Mesothelial cell of epicardium (in vitro differentiated cells): ENCODE data around the gene PLA2G2E. TPM values are rescaled to one million over a fixed set of nuclear protein-coding genes. Genes with fewer than 3 reads are reported as not detected.

ENCODE experiments used
- DNase-seq, 2 experiments: peaks; one replicate each; pipeline ENCODE4 v3.0.0; 2021; ENCODE audit warnings: low spot score in 2 of 2; ENCODE audit not compliant: unreplicated experiment in 2 of 2
- H3K27ac Mint-ChIP-seq: 2 replicates; pipeline ENCODE4 v1.8.0; 2021; ENCODE audit warnings: mixed read lengths
- H3K27me3 Mint-ChIP-seq: 2 replicates; pipeline ENCODE4 v1.8.0; 2021; ENCODE audit warnings: low read depth, mixed read lengths
- H3K36me3 Mint-ChIP-seq: 2 replicates; pipeline ENCODE4 v1.8.0; 2021; ENCODE audit warnings: mixed read lengths
- H3K4me1 Mint-ChIP-seq: 2 replicates; pipeline ENCODE4 v1.8.0; 2021; ENCODE audit warnings: mixed read lengths
- H3K4me3 Mint-ChIP-seq: 2 replicates; pipeline ENCODE4 v1.8.0; 2021; ENCODE audit warnings: mild to moderate bottlenecking, moderate library complexity, mixed read lengths
- H3K9me3 Mint-ChIP-seq: 2 replicates; pipeline ENCODE4 v1.8.0; 2021; ENCODE audit warnings: mixed read lengths
- CTCF ChIP-seq: fragments of 200-600 bp; sonication (generic); IDR thresholded peaks from one replicate; pipeline ENCODE4 v1.5.0; 2021; ENCODE audit warnings: antibody characterized with exemption; ENCODE audit not compliant: unreplicated experiment
- total RNA-seq: library from RNA; stranded (reverse); gene quantifications from 3 replicates; pipeline ENCODE4 v1.2.1, GENCODE V29; 2021

Gene PLA2G2E
- total RNA-seq, 1 donor from 2014 or later = not detected

GRCh38 chr1:19963636-19964035 is 40.2 kb upstream of the PLA2G2E start:
- Mint-ChIP-seq H3K36me3 (no peaks in the 10 kb centered on the region), H3K27me3 (peaks cover 37% of the 10 kb centered on the region), H3K4me3 (no peak overlapping the region), H3K9me3 (peaks cover 14% of the 10 kb centered on the region), H3K4me1 (no peaks in the 10 kb centered on the region), H3K27ac (no peak overlapping the region)
- no peak for DNase-seq
- no peak for TF ChIP-seq CTCF

- Mint-ChIP-seq H3K4me1 (peaks cover 5% of the 10 kb centered on the region), H3K9me3 (peaks cover 14% of the 10 kb centered on the region), H3K36me3 (no peaks in the 10 kb centered on the region), H3K27me3 (peaks cover 31% of the 10 kb centered on the region), H3K4me3 (no peak overlapping the region), H3K27ac (no peak overlapping the region)
- no peak for DNase-seq
- no peak for TF ChIP-seq CTCF
Observed at GRCh38 chr1:19960591-19960990, 37.2 kb upstream of the PLA2G2E start.

GRCh38 chr1:19957779-19958178 is 34.4 kb upstream of the PLA2G2E start:
- Mint-ChIP-seq H3K36me3 (no peaks in the 10 kb centered on the region), H3K27me3 (peaks cover 22% of the 10 kb centered on the region), H3K27ac (no peak overlapping the region), H3K4me3 (no peak overlapping the region), H3K4me1 (peaks cover 5% of the 10 kb centered on the region), H3K9me3 (peaks cover 14% of the 10 kb centered on the region)
- DNase-seq = no peak
- TF ChIP-seq CTCF = no peak

GRCh38 chr1:19955534-19956170 is 32.2 kb upstream of the PLA2G2E start:
- peaks cover 16% of the 10 kb centered on the region for H3K27me3 Mint-ChIP-seq
- H3K4me1 Mint-ChIP-seq = peaks cover 5% of the 10 kb centered on the region
- no peak for DNase-seq
- H3K9me3 Mint-ChIP-seq = peaks cover 14% of the 10 kb centered on the region
- no peak overlapping the region for H3K4me3 Mint-ChIP-seq
- no peaks in the 10 kb centered on the region for H3K36me3 Mint-ChIP-seq
- no peak for TF ChIP-seq CTCF
- H3K27ac Mint-ChIP-seq = no peak overlapping the region

GRCh38 chr1:19954059-19954458 is 30.6 kb upstream of the PLA2G2E start:
- Mint-ChIP-seq H3K27me3 (peaks cover 17% of the 10 kb centered on the region), H3K9me3 (peaks cover 14% of the 10 kb centered on the region), H3K4me1 (peaks cover 5% of the 10 kb centered on the region), H3K36me3 (no peaks in the 10 kb centered on the region), H3K4me3 (no peak overlapping the region), H3K27ac (no peak overlapping the region)
- no peak for DNase-seq
- no peak for TF ChIP-seq CTCF

GRCh38 chr1:19949016-19949415 is 25.6 kb upstream of the PLA2G2E start:
- H3K4me3 Mint-ChIP-seq = no peak overlapping the region
- H3K27me3 Mint-ChIP-seq = peaks cover 7% of the 10 kb centered on the region
- H3K27ac Mint-ChIP-seq = no peak overlapping the region
- peaks cover 3% of the 10 kb centered on the region for H3K9me3 Mint-ChIP-seq
- H3K36me3 Mint-ChIP-seq = no peaks in the 10 kb centered on the region
- peaks cover 21% of the 10 kb centered on the region for H3K4me1 Mint-ChIP-seq
- no peak for DNase-seq
- no peak for TF ChIP-seq CTCF
